HG03025 (cell line): ENCODE results near the gene SLC25A33.

Experiments
- ATAC-seq: cut with Tn5 transposase; IDR thresholded peaks from one replicate; pipeline ENCODE4 v1.9.1; 2021; ENCODE audit warnings: mild to moderate bottlenecking, moderate library complexity; ENCODE audit not compliant: unreplicated experiment, low FRiP score

SLC25A33 gene

DNA sequence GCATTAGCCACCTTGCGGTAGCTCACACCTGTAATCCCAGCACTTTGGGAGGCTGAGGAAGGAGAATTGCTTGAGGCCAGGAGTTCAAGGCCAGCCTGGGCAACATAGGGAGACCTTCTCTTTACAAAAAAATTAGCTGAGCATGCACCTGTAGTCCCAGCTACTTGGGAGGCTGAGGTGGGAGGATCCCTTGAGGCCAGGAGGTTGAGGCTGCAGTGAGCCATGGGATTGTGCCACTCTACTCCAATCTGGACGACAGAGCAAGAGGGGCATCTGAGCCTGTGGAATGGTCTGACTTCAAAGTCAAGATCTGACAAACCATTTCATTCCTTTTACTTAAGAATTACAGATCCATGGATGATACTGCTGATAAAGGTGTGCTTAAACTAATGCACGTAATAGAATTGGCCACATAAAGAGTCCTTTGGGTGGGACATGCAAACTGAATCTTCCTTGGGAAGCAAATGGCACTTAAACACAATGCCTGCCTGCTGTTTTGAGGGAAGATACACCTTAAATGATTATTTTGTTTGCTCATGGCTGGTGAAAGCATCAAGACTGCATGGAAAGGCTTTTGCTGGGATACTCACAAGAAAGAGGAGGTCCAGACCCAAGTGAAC, 47.0 kb downstream of the SLC25A33 start:
- no peak for ATAC-seq

DNA sequence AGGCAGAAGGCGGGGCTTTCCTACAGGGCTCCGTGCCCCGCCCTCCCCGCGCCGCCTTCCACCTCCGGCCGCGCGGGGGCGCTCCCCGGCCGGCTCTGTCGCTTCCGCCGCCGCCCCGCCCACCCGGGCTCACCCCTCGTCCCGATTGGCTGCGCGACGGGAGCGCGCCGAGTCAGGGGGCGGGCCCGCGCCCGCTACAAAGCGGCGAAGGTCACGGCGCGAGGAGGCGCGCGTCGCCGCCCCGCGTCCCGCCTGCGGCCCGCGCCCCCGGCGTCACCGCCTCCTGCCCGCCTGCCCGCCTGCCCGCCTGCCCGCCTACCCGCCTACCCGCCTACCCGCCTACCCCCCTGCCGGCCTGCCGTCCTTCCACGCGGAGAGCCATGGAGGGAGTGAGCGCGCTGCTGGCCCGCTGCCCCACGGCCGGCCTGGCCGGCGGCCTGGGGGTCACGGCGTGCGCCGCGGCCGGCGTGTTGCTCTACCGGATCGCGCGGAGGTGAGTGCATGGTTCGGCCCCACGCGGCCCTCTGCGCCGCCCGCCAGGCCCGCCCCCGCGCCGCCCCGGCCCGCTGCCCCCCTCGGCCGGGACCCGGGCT, 49.4 kb downstream of the SLC25A33 start, which contains the start of gene TMEM201:
Gene TMEM201, plus strand, starts transcription at position 361 of the 593 bp plus-strand sequence. Its CDS starts 20 bp downstream, at position 381.
- ATAC-seq = peak; percentile 67

DNA sequence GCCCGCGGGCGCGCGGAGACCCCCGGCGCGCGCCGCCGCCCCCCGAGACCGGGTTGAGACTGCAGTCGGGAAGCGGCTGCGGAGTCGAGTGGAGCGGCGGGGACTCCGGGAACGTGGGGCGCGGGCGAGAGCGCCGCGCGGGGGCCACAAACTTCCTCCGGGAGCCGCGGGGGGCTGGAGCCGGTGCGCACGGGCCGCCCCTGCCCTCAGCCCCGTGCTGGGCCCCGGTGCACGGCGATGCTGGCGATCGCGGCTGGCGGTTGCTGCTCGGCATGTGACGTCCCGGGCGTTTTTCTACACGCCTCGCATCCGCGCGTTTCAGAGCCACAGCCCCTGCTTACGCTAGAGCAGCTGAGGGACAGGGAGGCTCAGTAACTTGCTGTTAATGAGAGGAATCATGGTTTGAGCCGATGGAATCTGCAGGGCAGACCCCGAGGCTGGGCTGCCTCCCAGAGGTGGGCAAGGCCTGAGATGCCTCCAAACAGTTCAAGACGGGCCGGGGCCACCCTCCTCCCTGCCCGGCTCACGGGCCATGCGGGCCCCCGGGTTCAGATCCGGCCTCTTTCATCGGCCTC, 50.0 kb downstream of the SLC25A33 start:
- peak; percentile 10 for ATAC-seq

DNA sequence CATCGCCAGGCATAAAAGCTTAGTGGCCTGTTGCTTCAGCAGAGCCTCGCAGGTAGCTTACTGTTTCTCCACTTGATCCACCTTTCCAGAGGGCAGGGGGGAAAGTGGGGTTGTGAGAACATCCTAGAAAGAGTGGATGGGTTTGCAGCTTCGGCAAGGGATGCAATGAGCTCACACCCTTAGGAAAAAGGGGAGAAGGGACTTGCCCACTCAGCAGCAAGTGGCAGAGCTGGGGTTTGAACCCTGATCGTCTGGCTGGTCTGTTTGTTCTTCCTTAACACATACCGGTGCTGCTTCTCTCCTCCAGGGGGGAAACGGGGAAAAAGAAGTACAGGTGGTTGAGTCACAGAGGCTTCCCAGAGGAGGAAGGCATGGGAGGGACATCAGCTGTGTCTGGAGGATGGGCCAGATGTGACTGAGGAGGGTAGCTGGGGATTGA, 50.5 kb downstream of the SLC25A33 start:
- no peak for ATAC-seq

DNA sequence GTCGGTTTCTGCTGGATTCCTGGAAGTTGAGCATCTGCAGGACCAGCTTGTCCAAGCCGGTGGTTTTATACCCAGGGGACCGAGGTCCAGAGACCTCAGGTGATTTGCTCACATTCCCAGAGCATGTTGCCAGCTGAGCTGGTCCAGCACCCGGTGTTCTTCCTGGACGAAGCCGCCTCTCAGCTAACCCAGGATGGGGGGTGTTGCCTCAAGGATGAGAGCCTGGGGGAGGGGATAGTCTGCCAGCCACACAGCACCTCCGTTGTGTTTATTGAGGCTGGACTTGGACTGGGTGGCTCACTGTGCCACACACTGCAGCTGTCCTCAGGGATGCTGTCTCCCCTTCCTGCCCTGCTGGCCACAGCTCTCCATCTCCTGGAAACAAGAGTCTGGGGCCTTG, 50.9 kb downstream of the SLC25A33 start:
- ATAC-seq = no peak

DNA sequence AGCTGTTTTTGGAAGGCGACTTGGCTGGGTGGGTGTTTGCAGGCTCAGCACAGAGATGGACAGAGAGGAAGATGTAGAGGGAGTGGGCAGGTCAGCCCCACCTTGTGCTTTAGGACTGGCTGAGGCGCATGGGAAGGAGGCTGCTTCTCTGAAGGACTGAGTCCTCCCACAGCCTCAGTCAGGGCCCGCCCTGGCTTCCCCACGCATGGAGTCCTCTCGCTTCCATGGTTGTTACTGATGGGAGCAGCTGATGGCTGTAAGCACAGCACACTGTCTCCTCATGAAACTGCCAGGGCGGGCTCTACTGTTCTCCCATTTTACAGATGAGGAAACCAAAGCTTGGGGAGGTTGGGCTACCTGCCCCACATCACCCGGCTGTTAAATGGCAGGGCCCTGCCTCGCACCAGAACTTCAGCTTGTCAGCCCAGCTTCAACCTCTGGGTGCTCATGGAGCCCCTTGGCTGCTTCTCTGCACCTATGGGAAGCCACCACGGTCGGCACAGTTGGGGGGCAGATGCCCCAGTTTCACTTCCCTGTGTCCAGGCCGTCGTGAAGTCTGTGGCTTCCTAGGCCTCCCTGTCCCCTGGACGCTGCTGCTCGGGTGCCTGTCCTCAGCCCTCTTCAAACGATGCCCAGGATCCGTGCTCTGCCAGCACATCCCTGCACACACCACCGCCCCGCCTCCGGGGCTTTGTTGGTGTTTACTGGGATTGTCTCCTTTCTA, 51.8 kb downstream of the SLC25A33 start:
- no peak for ATAC-seq

DNA sequence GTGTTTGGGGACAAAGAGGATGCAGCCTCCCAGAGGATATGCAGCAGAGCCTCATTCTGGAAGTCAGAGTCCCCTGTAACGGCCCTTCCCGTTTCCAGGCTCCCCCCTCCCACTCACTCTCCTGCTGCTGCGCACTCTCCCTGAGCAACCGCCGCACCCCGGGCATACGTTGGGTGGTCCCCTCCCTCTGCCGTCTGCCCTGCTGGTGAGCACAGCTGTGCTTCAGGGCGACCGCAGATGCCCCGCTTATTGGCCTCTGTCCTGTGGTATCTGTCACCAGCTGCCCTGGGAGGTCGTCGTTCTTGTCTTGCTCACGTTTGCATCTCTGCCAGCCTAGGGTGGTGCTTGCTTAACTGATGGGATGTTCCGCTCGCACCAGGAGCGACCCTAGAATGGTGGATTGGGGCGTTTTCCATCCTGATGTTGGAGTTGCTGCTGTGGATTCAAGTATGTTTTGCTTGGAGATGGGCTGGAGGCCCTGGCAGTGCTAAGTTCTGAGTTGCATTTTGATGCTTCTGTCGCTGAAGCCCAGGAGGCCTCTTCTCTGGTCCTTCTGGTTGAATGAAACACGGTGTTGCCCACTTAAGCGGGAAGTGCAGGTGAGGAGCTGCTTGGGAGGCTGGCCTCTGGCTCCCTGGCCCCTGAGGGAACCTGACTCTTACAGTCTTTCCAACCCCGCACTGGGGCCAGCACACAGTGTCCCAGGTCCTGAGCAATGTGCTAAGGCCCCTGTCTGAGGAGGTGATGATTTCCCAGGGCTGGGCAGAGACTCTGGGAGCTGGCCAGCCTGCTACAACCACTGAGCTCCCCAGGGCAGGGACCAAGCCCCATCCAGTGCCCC, 52.6 kb downstream of the SLC25A33 start:
- ATAC-seq = no peak

DNA sequence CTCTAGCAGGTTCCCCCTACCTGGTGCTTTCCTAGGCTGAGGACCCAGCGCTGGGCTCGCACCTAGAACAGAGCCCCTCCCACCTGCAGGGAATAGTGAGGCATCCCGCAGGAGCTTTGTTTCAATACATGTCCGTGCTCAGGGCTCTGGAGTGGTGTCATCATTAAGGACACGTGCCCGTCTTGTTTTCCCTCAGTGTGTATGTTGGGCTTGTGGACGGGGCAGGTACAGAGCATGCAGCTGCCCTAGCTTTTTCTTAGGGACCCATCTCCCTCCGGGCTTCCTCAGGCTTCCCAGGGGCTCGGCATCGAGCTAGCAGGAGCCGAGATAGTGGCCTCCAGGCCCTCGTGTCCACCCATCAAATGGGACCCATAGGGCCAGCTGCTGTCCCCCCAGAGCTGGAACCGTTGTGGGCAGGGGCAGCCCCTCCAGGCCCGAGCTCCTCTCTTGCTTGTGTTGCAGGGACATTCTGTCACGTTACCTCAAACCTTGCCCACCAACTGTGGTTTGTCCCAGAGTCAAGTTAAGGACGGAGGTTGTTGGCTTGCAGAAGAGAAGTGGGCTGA, 53.3 kb downstream of the SLC25A33 start:
- no peak for ATAC-seq

DNA sequence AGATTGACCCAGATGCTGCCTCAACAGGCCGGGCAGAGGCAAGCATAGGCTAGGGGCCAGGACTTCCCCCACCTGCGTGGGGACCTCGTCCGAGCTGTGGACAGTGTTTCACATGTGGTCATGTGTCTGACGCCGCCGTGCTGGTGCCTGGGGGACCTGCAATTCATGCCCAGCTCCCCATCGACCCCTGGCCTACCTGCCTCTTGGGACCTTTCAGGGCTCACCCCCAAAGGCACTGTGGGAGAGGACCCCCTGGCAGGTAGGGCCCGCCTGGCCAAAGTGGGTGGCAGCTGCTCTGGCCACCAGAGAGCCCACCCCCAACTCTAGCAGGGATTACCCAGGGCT, 53.9 kb downstream of the SLC25A33 start:
- ATAC-seq = no peak

DNA sequence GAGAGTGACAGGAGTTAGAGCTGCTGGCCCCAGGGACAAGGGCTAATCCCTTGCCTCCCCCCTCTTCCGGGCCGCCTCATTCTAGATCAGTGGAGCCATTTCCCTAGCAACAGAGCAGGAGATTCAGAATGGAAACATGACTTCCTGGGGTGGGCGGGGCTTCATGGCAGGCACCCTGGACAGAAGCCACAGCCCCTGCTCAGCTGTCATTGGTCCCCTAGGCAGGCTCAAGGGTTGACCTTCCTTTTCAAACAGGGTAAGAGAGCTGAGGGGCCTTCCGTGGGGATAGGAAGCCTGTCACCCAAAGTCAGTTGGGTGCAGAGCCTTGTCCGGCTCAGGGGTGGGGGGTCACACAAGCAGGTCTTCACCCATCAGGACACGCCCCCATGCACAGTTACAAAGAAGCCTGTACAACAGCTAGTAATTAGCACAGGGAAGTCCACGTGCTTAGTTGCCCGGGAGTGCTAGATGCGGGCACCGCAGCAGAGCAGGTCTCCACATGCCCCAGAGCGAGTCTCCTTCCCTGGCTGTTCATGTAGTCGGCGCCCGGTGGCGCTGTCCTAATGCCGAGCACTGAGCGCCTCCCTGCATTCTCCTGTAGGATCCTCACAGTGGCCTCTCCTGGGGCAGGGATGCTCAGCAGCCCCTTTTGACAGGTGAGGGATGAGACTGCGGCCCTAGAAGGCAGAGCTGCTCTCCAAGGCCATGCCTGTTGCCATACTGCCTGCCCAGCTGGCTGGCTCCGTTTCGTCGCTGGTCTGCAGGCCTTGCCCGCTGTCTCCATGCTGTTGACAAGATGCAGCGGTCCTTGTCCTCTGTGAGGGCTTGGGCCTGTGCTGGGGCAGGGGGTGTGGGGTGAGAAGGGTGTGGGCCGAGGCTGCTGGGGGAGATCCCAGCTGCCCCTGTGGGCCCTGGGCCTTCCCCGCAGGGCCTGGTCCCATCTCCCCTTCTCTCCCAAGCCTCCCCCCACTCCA, 54.5 kb downstream of the SLC25A33 start:
- ATAC-seq = no peak

DNA sequence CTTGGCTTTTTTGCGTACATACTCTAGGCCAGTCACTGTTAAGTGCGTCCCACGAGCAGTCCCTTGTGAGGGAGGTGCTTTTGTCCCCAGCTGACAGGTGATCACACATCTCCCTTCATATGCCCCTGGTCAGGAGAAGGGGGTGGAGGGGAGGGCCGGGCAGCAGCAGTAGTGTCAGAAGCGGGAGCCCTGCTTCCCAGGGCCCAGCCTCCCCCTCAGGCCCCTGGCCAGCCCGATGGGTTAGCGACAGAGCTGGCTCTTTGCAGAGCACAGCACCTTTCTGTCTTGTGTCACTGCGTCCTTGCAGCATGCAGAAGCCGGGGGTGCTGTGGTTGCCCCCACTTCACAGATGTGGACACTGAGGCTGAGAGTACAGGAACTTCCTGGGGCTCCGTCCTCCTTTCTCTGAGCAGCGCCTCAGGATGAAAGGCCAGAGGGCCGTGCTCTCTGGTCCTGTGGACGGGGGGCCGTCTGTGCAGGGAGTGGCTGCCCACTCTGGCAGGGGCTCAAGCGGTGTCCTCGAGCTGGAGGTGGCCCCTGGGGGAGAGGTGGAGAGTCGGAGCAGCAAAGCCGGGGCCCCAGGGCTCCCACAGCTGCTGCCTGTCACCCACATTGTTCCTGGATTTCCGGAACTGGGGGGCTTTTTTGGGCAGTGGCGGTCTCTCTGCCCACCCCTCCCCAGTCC, 55.3 kb downstream of the SLC25A33 start:
- ATAC-seq = no peak

DNA sequence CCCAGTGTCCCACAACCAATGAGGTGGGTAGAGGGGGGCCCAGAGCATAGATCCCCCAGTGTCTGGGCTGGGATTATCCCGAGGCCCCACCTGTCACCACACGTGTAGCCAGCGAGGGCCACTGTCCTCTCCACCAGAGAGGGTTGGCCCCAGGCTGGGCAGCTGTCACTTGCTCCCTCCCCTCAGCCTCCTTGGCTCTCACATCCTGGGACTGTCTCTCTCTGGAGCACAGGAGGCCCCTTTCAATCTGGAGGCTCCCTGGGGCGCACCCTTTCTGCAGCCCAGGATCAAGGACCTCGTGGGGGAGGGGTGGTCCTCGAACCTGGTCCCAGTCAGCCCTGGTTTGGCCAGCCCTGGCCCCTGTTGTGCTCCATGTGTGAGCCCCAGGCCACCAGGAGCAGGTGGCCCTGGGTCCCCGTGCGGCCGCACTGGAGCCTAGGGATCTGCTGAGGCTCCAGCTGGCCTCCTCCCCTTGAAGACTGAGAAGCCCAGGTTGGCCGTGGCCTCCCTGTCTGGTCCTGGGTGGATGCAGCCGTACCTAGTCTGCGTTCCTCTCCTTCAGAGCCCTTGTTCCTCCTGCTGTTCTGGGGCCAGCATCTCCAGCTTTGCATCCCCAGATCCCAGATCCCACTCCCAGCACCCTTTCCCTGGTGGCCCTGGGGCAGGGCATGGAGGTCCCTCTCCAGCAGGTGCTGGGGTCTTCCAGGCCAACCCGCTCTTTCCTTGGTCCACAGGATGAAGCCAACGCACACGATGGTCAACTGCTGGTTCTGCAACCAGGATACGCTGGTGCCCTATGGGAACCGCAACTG, 56.1 kb downstream of the SLC25A33 start:
- no peak for ATAC-seq

DNA sequence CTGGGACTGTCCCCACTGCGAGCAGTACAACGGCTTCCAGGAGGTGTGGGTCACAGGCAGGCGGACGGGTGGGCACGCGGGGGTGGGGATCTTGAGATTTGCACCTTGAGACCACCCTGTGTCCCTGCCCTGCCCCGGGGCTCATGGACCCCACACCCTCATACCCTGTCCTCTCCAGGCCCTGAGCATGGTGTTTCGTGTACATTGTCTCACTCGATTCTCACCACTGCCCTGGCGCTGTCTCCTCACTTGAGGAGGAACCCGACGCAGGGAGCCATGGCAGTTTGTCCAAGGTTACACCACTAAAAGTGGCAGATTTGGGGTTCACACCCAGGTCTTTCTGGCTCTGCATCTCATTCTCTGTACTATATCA, 56.7 kb downstream of the SLC25A33 start:
- ATAC-seq = no peak

DNA sequence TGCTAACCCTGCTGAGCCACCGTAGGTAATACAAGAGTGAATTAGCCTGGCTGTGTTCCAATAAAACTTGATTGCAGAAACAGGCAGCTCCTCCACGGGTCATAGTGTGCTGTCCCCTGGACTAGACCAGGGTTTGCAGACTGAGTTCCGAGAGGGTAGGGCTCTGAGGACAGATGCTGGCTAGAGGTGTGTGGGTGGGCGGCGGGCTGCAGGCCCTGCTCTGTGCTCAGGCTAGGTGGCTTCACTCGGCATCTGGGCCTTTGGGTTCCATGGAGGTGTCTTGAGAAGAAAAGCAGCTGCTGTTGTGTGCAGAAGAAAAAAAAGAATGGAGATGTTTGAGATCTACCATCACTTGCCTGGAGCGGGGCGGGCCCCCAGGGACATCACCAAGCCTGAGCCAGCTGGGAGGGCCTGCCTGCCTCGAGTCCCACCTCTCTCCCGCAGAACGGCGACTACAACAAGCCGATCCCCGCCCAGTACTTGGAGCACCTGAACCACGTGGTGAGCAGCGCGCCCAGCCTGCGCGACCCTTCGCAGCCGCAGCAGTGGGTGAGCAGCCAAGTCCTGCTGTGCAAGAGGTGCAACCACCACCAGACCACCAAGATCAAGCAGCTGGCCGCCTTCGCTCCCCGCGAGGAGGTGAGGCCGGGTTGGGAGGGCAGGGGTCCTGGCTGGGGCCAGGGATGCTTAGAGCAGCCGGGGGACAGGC, 57.3 kb downstream of the SLC25A33 start:
- ATAC-seq = no peak

DNA sequence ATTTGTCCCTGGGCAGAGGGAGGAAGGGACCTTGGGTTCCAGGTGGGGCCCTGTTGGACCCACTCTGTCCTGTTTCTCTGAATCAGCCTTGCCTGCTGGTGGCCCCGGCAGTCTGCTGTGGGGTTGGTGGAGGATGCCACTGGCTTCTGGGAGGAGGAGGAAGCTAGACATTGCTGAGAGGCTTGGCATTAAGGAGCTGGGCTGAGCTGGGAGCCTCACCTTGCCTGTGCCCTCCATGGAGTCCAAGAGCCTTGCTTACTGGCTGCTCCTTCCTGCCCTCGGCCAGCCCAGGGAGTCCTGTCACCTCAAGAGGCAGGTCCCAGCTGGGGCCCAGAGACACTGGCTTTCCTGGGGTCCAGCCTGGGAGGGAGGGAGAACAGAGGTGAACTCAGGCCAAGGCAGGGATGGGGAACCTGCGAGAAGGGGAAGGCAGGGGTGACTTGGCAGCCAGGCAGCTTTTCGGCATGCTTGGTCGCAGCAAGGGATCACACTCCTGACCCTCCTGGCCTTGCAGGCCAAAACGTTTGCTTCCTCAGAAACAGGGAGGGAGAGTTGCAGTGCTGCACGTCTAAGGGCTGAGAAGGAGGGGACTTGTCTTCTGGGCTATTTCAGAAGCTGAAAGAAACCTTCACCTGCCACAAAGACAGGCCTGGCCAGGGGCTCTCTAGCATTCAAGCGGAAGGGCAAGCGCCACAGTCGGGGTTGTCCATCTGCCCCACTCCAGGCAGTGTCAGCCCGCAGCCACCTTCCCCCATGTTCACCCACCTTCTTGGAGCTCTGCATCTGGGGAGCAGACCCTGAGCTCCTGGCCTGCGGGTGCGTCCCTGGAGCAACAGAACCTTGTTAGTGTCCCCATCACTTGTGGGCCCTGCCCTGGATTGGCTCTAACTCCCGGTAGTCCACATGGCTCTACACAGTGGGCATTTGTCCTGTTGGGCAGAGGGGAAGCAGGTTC, 58.4 kb downstream of the SLC25A33 start:
- ATAC-seq = no peak

DNA sequence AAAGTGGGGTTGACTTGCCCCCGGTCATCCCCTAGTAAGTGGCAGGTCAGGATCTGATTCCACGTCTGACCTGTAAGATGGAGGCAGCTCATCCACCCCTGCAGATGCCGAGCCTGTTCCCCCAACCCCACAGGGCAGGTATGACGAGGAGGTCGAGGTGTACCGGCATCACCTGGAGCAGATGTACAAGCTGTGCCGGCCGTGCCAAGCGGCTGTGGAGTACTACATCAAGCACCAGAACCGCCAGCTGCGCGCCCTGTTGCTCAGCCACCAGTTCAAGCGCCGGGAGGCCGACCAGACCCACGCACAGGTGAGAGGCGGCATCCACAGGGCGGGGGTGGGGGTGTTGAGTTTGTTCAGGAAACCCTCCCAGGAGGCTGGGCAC, 59.0 kb downstream of the SLC25A33 start:
- ATAC-seq = no peak
